CD8-positive, alpha-beta memory T cell (primary cell): ENCODE data around the gene ZFX. TPM values are rescaled to one million over a fixed set of nuclear protein-coding genes. Genes with fewer than 3 reads are reported as not detected.

ENCODE experiments used
- CTCF ChIA-PET: fragments of 350-600 bp; sonication (Branson Sonifier 250); formaldehyde crosslinking; loops from one replicate; lab custom pipeline; 2021; ENCODE audit warnings: antibody characterized with exemption; lab: Charles Lee
- POLR2A ChIA-PET: fragments of 350-600 bp; sonication (Branson Sonifier 250); formaldehyde crosslinking; loops from one replicate; lab custom pipeline; 2021; ENCODE audit warnings: antibody characterized with exemption; lab: Charles Lee
- DNase-seq, 5 donors: peaks; one replicate each; pipeline versions ENCODE4 v3.0.0 to v3.0.0-alpha.2; 2020 to 2022; ENCODE audit warnings: mixed read lengths in 1 of 5
- H3K27ac ChIP-seq: one replicate; pipeline ENCODE4 v1.7.0; 2013; ENCODE audit warnings: low read depth, mild to moderate bottlenecking, low read length, moderate library complexity
- H3K27me3 ChIP-seq: 2 replicates; pipeline ENCODE4 v1.7.0; 2013; ENCODE audit warnings: low read length, mild to moderate bottlenecking; ENCODE audit not compliant: insufficient read depth, poor library complexity, severe bottlenecking
- H3K36me3 ChIP-seq: 2 replicates; pipeline ENCODE4 v1.7.0; 2013; ENCODE audit warnings: mild to moderate bottlenecking, low read length, moderate library complexity; ENCODE audit not compliant: insufficient read depth
- H3K4me1 ChIP-seq: 2 replicates; pipeline ENCODE4 v1.7.0; 2013; ENCODE audit warnings: mild to moderate bottlenecking, low read length, moderate library complexity; ENCODE audit not compliant: insufficient read depth
- H3K4me3 ChIP-seq: 2 replicates; pipeline ENCODE4 v1.7.0; 2013; ENCODE audit warnings: mild to moderate bottlenecking, low read length
- H3K9me3 ChIP-seq: 2 replicates; pipeline ENCODE4 v1.7.0; 2013; ENCODE audit warnings: mild to moderate bottlenecking, low read length
- H3K27ac Mint-ChIP-seq, 8 donors: one replicate each; pipeline ENCODE4 v1.8.0; 2020 to 2021; ENCODE audit warnings: mixed read lengths in 8 of 8, mild to moderate bottlenecking in 6 of 8, inconsistent platforms in 3 of 8, moderate library complexity in 3 of 8
- H3K27me3 Mint-ChIP-seq, 2 donors: one replicate each; pipeline ENCODE4 v1.8.0; 2020 to 2021; ENCODE audit warnings: mixed read lengths in 2 of 2, mild to moderate bottlenecking in 1 of 2, moderate library complexity in 1 of 2
- H3K36me3 Mint-ChIP-seq, 3 donors: one replicate each; pipeline ENCODE4 v1.8.0; 2020 to 2021; ENCODE audit warnings: mixed read lengths in 3 of 3, inconsistent platforms in 1 of 3, mild to moderate bottlenecking in 1 of 3
- H3K4me1 Mint-ChIP-seq, 3 donors: one replicate each; pipeline ENCODE4 v1.8.0; 2020 to 2021; ENCODE audit warnings: mixed read lengths in 3 of 3, inconsistent platforms in 1 of 3, mild to moderate bottlenecking in 1 of 3
- H3K4me3 Mint-ChIP-seq, 7 donors: one replicate each; pipeline ENCODE4 v1.8.0; 2020 to 2021; ENCODE audit warnings: mixed read lengths in 7 of 7, mild to moderate bottlenecking in 6 of 7, moderate library complexity in 4 of 7, inconsistent platforms in 2 of 7
- H3K9me3 Mint-ChIP-seq, 5 donors: one replicate each; pipeline ENCODE4 v1.8.0; 2020 to 2022; ENCODE audit warnings: mixed read lengths in 5 of 5, mild to moderate bottlenecking in 3 of 5, moderate library complexity in 2 of 5, inconsistent platforms in 1 of 5
- polyA plus RNA-seq: library from polyadenylated mRNA; unstranded; fragments of 300-500 nt; fragmentation: Illumina TruSeq; gene quantifications from one replicate; pipeline ENCODE4 v1.2.3, GENCODE V29; 2021
- total RNA-seq, 2 experiments: library from RNA; stranded (reverse); gene quantifications; one replicate each; pipeline ENCODE4 v1.2.3, GENCODE V29; 2021

ZFX gene
- total and polyA plus RNA-seq, 3 experiments from 2014 or later = 35.5 to 36.7 (median 36.6) TPM

GRCh38 chrX:24169211-24169610, 19.7 kb downstream of the ZFX start:
- H3K4me3 Mint-ChIP-seq = peak overlapping the region in 6 of 7 donors; percentile 16 to 64 (median 36)

GRCh38 chrX:24173115-24173847, 23.8 kb downstream of the ZFX start:
- Mint-ChIP-seq H3K4me1 (peaks cover 33 to 47% (median 38%) of the 10 kb centered on the region in 3 donors), H3K36me3 (peaks cover 0 to 45% (median 23%) of the 10 kb centered on the region in 3 donors), H3K27me3 (no peaks in the 10 kb centered on the region), H3K27ac (peak overlapping the region in 3 of 8 donors; percentile 7 to 58 (median 51)), H3K4me3 (no peak overlapping the region), H3K9me3 (peaks cover 0 to 1% (median 0%) of the 10 kb centered on the region in 5 donors)
- Histone ChIP-seq H3K4me3 (no peak overlapping the region), H3K4me1 (no peaks in the 10 kb centered on the region), H3K27ac (no peak overlapping the region), H3K9me3 (no peaks in the 10 kb centered on the region), H3K27me3 (no peaks in the 10 kb centered on the region), H3K36me3 (no peaks in the 10 kb centered on the region)
- ChIA-PET POLR2A (no interaction called here), CTCF (no interaction called here)
- DNase-seq = no peak

More at GRCh38 chrX:24169211-24169610, 19.7 kb downstream of the ZFX start:
- peaks cover 0 to 1% (median 0%) of the 10 kb centered on the region in 5 donors for H3K9me3 Mint-ChIP-seq
- Histone ChIP-seq H3K9me3 (no peaks in the 10 kb centered on the region), H3K4me3 (no peak overlapping the region), H3K27me3 (no peaks in the 10 kb centered on the region), H3K27ac (no peak overlapping the region), H3K36me3 (no peaks in the 10 kb centered on the region), H3K4me1 (peaks cover 12% of the 10 kb centered on the region)
- ChIA-PET CTCF (no interaction called here), POLR2A (interaction anchor here (0.6 kb wide), 1 partner anchor 13 kb away, joined by 3 read pairs; no protein-coding TSS in a partner anchor)
- H3K4me1 Mint-ChIP-seq = peaks cover 57 to 86% (median 65%) of the 10 kb centered on the region in 3 donors
- H3K27me3 Mint-ChIP-seq = no peaks in the 10 kb centered on the region
- no peak for DNase-seq
- H3K27ac Mint-ChIP-seq = peak overlapping the region; percentile 3 to 86 (median 68)
- H3K36me3 Mint-ChIP-seq = peaks cover 0 to 29% (median 11%) of the 10 kb centered on the region in 3 donors

- Mint-ChIP-seq H3K27ac (peak overlapping the region in 2 of 8 donors; percentile 51 to 61), H3K9me3 (peaks cover 0 to 1% (median 0%) of the 10 kb centered on the region in 5 donors), H3K36me3 (peaks cover 0 to 48% (median 24%) of the 10 kb centered on the region in 3 donors), H3K4me3 (no peak overlapping the region), H3K27me3 (no peaks in the 10 kb centered on the region), H3K4me1 (peaks cover 23 to 34% (median 26%) of the 10 kb centered on the region in 3 donors)
- no peaks in the 10 kb centered on the region for H3K4me1 ChIP-seq
- no peak overlapping the region for H3K4me3 ChIP-seq
- peaks cover 4% of the 10 kb centered on the region for H3K36me3 ChIP-seq
- no peak for DNase-seq
- ChIA-PET CTCF (no interaction called here), POLR2A (no interaction called here)
- no peak overlapping the region for H3K27ac ChIP-seq
- no peaks in the 10 kb centered on the region for H3K9me3 ChIP-seq
- H3K27me3 ChIP-seq = no peaks in the 10 kb centered on the region
These were observed 25.7 kb downstream of the ZFX start for GRCh38 chrX:24175276-24175675.

GRCh38 chrX:24178441-24178840, 28.9 kb downstream of the ZFX start:
- Mint-ChIP-seq H3K27ac (no peak overlapping the region), H3K4me3 (no peak overlapping the region), H3K36me3 (peaks cover 0 to 38% (median 17%) of the 10 kb centered on the region in 3 donors), H3K4me1 (peaks cover 7 to 10% (median 8%) of the 10 kb centered on the region in 3 donors), H3K27me3 (no peaks in the 10 kb centered on the region), H3K9me3 (no peaks in the 10 kb centered on the region)
- H3K27ac ChIP-seq = no peak overlapping the region
- POLR2A ChIA-PET = no interaction called here
- H3K4me1 ChIP-seq = no peaks in the 10 kb centered on the region
- H3K36me3 ChIP-seq = peaks cover 4% of the 10 kb centered on the region
- no peaks in the 10 kb centered on the region for H3K9me3 ChIP-seq
- CTCF ChIA-PET = no interaction called here
- no peak for DNase-seq
- H3K4me3 ChIP-seq = no peak overlapping the region
- H3K27me3 ChIP-seq = no peaks in the 10 kb centered on the region

- Histone ChIP-seq H3K36me3 (peaks cover 4% of the 10 kb centered on the region), H3K4me1 (no peaks in the 10 kb centered on the region), H3K27ac (no peak overlapping the region), H3K4me3 (no peak overlapping the region), H3K9me3 (no peaks in the 10 kb centered on the region), H3K27me3 (no peaks in the 10 kb centered on the region)
- no peaks in the 10 kb centered on the region for H3K27me3 Mint-ChIP-seq
- H3K4me1 Mint-ChIP-seq = peaks cover 40 to 50% (median 44%) of the 10 kb centered on the region in 3 donors
- no peak overlapping the region for H3K27ac Mint-ChIP-seq
- peaks cover 4 to 36% (median 14%) of the 10 kb centered on the region in 3 donors for H3K36me3 Mint-ChIP-seq
- ChIA-PET POLR2A (no interaction called here), CTCF (no interaction called here)
- DNase-seq = no peak
- H3K9me3 Mint-ChIP-seq = no peaks in the 10 kb centered on the region
- no peak overlapping the region for H3K4me3 Mint-ChIP-seq
These were observed 34.5 kb downstream of the ZFX start for GRCh38 chrX:24184018-24184417.

GRCh38 chrX:24186483-24186882, 37.0 kb downstream of the ZFX start:
- peak overlapping the region in 5 of 8 donors; percentile 2 to 63 (median 34) for H3K27ac Mint-ChIP-seq
- ChIA-PET POLR2A (no interaction called here), CTCF (no interaction called here)
- Histone ChIP-seq H3K4me3 (no peak overlapping the region), H3K4me1 (no peaks in the 10 kb centered on the region), H3K27ac (no peak overlapping the region), H3K36me3 (peaks cover 4% of the 10 kb centered on the region), H3K9me3 (no peaks in the 10 kb centered on the region), H3K27me3 (no peaks in the 10 kb centered on the region)
- peaks cover 4 to 34% (median 14%) of the 10 kb centered on the region in 3 donors for H3K36me3 Mint-ChIP-seq
- H3K27me3 Mint-ChIP-seq = no peaks in the 10 kb centered on the region
- H3K4me3 Mint-ChIP-seq = peak overlapping the region in 4 of 7 donors; percentile 9 to 67 (median 50)
- peaks cover 51 to 70% (median 60%) of the 10 kb centered on the region in 3 donors for H3K4me1 Mint-ChIP-seq
- no peak for DNase-seq
- H3K9me3 Mint-ChIP-seq = no peaks in the 10 kb centered on the region

GRCh38 chrX:24186986-24187385, 37.5 kb downstream of the ZFX start:
- Mint-ChIP-seq H3K27me3 (no peaks in the 10 kb centered on the region), H3K36me3 (peaks cover 4 to 36% (median 16%) of the 10 kb centered on the region in 3 donors), H3K27ac (peak overlapping the region in 3 of 8 donors; percentile 5 to 54 (median 11)), H3K4me3 (no peak overlapping the region), H3K4me1 (peaks cover 54 to 73% (median 65%) of the 10 kb centered on the region in 3 donors), H3K9me3 (no peaks in the 10 kb centered on the region)
- no peak overlapping the region for H3K4me3 ChIP-seq
- H3K36me3 ChIP-seq = peaks cover 4% of the 10 kb centered on the region
- no peaks in the 10 kb centered on the region for H3K4me1 ChIP-seq
- ChIA-PET CTCF (no interaction called here), POLR2A (no interaction called here)
- no peaks in the 10 kb centered on the region for H3K9me3 ChIP-seq
- H3K27ac ChIP-seq = no peak overlapping the region
- no peaks in the 10 kb centered on the region for H3K27me3 ChIP-seq
- no peak for DNase-seq

GRCh38 chrX:24189490-24189889, 40.0 kb downstream of the ZFX start:
- Mint-ChIP-seq H3K4me1 (peaks cover 72 to 90% (median 84%) of the 10 kb centered on the region in 3 donors), H3K27ac (no peak overlapping the region), H3K4me3 (no peak overlapping the region), H3K9me3 (no peaks in the 10 kb centered on the region), H3K27me3 (no peaks in the 10 kb centered on the region), H3K36me3 (peaks cover 4 to 55% (median 18%) of the 10 kb centered on the region in 3 donors)
- Histone ChIP-seq H3K36me3 (peaks cover 4% of the 10 kb centered on the region), H3K27ac (no peak overlapping the region), H3K4me3 (no peak overlapping the region), H3K9me3 (no peaks in the 10 kb centered on the region), H3K27me3 (no peaks in the 10 kb centered on the region), H3K4me1 (no peaks in the 10 kb centered on the region)
- POLR2A ChIA-PET = no interaction called here
- no peak for DNase-seq
- CTCF ChIA-PET = no interaction called here
